Measurements from ENCODE around the gene GMCL1.
A peak's percentile ranks its signal among the peaks of the same experiment; 100 is the strongest.
"Not testable (repeated sequence)": the region's sequence is repeated elsewhere in the genome, so short reads cannot be mapped to it uniquely, and the experiment has no call there.

GMCL1 gene

DNA sequence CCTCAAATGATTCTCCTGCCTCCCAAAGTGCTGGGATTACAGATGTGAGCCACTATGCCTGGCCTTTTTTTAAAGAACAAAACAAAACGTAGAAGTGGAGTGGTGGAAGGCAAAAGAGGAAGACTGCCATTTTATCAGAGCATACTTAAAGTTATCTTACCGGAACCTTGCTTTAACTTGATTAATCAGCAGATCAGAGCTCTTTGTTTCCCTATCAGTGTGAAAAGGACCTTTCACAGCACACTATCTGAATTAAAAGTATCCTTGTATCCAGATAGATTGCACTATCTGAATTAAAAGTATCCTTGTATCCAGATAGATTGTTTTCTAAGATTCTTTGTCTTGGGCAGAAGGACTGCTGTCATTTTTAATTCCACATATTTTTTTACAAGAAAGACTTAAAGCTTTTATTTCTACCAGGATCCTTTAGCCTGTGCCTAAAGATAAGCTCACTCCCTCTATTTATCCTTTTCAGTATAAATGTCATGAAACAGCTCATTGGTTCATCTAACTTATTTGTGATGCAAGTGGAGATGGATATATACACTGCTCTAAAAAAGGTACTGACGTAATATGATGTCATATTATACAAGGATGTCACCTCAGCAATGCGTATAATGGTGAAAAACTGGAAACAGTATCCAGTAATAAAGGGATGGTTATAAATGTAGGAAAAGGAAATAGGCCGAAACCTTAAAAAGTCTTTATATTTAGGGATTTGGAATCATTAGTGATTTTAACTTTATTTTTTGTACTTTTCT is 17.8 kb downstream of the GMCL1 start:
- no peak for DNase-seq (ENCODE audit: low read depth in 2 of 2, low spot score in 1 of 2)

DNA sequence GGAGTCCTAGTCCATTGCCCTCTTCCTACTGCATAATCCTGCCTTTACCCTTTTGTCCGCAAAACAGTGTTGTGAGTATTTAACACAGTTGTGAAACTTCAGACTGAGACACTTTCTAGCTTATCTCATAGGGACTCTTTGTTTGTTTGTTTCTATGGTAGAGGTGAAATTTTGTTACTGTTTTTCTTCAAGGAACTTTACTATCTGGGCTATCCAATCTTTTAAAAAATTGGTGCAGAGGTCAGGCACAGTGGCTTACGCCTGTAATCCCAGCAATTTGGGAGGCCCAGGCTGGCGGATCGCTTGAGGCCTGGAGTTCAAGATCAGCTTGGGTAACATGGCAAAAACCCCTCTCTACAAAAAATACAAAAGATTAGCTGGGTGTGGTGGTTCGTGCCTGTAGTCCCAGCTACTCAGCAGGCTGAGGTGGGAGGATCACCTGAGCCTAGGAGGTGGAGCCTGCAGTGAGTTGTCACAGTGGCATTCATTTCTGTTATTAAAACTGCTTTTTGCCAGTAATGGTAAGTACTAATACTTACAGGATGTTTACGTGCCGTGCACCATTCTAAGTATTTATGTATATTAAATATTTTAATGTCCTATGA is 18.8 kb downstream of the GMCL1 start:
- no peak for DNase-seq (ENCODE audit: low read depth in 2 of 2, low spot score in 1 of 2)

DNA sequence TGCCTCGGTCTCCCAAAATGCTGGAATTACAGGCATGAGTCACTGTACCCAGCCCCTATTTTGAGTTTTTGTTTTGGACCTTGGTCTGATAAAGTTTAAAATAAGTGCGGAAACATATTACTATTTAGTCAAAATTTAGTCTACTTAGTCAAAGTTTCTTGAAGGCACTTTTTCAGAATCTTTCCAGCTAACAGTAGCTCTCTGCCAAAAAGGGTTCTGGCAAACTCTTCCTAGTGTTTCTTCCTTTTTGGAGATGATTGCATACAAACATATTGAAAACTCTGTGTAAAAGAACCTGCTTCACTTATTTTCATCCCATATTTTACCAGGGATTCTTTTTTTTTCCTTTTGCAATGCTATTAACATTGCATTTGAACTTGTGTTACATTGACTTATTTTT is 28.8 kb downstream of the GMCL1 start:
- DNase-seq (ENCODE audit: low read depth in 2 of 2, low spot score in 1 of 2) = no peak

DNA sequence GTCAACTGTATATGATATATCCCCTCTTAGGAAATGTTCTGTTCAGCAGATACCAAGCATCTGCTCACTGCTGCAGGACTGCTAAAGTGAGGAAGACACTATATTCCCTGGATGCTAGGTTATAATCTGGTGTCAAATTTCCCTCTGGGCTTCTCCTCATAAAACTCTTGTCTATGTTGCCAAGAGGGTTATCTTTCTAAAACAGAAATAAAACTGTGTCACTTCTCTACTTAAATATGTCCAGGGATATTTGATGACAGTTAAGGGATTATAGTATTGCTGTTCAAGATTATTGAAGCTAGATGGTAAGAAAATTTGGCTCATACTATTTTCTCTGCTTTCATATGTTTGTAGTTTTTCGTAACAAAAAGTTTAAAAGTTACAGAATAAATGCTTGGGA is 33.8 kb downstream of the GMCL1 start:
- DNase-seq (ENCODE audit: low read depth in 2 of 2, low spot score in 1 of 2) = no peak

DNA sequence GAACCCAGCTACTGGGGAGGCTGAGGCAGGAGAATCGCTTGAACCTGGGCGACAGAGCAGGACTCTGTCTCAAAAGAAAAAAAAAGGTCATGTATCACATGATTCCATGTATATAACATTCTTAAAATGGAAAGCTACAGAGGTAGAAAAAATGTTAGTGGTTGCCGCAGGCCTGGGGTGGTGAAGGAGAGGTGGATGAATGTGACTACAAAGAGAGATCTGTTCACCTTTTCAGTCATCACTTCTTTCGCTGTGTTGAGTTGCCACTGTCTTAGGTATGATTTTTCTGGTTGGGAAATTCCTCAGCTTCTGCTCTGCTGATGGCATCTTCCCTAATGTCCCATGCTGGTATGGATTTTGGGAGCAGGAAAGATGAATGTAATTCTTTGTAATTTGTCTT is 59.0 kb downstream of the GMCL1 start:
- DNase-seq (ENCODE audit: low read depth in 2 of 2, low spot score in 1 of 2) = no peak

DNA sequence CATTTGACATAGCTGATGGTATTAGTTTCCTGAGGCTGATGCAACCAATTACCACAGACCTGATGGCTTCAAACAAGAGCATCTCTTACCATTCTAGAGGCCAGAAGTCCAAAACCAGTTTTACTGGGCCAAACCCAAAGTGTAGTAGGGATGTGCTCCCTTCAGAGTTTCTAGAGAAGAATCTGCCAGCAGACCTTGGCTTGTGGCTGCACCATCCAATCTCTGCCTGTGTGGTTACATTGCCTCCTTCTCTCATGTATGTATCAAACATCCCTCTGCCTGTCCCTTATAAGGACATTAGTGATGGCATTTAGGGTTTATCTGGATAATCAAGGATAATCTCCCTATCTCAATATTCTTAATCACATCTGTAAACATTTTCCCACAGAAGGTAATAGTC is 59.8 kb downstream of the GMCL1 start:
- no peak for DNase-seq (ENCODE audit: low read depth in 2 of 2, low spot score in 1 of 2)

DNA sequence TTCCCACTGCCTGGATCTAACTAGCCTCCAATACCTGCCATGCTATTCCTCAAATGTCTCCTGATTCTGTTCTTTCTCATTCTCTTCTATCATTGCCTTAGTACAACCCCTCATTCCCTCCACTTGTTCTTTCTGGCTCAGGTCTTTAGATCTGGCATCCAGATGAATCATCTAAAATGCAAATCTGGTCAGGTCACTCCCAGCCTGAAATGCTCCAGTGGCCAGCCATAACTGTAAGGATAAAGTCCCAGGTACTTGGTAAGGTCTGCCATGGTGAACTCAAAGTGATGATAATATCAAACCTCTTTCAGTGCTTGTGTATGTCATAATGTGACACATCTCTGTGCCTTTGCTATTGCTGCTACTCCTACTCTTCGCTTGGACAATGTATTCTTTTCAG is 61.4 kb downstream of the GMCL1 start:
- DNase-seq (ENCODE audit: low read depth in 2 of 2, low spot score in 1 of 2) = no peak

DNA sequence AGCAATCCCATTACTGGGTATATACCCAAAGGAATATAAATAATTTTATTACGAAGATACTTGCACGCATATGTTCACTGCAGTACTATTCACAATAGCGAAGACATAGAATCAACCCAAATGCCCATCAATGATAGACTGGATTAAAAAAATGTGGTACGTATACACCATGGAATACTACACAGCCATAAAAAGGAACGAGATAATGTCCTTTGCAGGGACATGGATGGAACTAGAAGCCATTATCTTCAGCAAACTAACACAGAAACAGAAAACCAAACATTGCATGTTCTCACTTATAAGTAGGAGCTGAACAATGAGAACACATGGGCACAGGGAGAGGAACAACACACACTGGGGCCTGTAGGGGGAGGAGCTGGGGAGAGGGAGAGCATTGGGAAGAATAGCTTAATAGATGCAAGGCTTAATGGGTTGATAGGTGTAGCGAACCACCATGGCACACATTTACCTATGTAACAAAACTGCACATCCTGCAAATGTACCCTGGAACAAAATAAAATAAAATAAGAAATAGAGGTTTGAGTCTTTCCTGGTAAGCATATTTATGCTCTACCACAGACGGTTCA is 63.5 kb downstream of the GMCL1 start:
- not testable (repeated sequence) for DNase-seq (ENCODE audit: low read depth in 2 of 2, low spot score in 1 of 2)

DNA sequence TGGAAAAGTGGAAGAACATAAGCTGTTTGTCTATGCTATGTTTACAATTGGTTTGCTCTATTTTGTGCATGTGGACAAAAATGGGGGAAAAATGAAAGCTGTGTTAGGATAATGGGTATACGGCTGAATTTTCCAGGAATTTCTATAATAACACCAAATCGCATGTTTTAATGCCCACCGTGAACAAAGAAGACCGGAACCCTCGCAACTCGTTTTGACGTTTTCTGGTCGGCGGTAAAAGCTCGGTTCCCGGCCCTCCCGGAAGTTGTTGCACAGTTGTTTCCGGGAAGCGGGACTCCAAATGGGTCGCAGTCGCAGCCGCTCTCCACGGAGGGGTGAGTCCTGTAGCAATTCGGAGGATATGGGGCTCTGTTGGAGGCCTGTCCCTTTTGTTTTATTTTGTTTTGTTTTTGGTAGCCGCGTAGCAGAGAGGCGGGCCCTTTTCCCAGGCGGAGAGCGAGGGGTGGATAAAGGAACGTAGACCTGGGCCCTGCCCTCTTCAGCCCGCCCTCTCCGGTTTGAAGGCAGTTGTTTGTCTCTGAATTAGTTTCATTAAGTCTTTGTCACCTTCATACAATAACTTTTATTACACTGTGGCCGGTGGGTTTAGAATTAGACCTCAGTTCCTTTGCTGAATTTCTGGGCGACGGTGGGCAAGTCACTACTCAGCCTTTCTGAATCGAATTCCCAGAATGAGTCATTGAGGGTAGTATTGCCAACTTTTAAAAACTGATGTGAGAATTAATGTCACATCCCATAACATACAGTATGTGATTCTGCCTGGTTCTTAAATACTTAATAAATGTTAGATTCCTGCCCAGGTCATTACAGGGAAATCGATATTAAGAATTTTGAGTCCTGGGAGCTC is 64.5 kb downstream of the GMCL1 start, which contains the start of gene SNRNP27:
Gene SNRNP27, plus strand, starts transcription at position 273 of the 868 bp plus-strand sequence. Its CDS starts 29 bp downstream, at position 302.
- peak; percentile 46 to 64 for DNase-seq (ENCODE audit: low read depth in 2 of 2, low spot score in 1 of 2)

DNA sequence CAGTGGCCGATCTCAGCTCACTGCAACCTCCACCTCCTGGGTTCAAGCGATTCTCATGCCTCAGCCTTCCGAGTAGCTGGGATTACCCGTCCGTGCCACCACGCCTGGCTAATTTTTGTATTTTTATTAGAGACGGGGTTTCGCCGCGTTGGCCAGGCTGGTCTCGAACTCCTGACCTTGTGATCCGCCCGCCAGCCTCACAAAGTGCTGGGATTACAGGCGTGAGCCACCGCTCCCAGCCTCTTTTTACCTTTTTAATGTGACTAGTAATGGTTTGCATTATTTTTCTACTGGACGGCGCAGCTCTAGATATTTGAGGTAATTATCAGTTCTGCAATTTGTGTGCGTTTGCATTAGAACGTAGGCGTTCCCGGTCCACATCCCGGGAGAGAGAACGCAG is 65.3 kb downstream of the GMCL1 start:
- DNase-seq (ENCODE audit: low read depth in 2 of 2, low spot score in 1 of 2) = not testable (repeated sequence)

DNA sequence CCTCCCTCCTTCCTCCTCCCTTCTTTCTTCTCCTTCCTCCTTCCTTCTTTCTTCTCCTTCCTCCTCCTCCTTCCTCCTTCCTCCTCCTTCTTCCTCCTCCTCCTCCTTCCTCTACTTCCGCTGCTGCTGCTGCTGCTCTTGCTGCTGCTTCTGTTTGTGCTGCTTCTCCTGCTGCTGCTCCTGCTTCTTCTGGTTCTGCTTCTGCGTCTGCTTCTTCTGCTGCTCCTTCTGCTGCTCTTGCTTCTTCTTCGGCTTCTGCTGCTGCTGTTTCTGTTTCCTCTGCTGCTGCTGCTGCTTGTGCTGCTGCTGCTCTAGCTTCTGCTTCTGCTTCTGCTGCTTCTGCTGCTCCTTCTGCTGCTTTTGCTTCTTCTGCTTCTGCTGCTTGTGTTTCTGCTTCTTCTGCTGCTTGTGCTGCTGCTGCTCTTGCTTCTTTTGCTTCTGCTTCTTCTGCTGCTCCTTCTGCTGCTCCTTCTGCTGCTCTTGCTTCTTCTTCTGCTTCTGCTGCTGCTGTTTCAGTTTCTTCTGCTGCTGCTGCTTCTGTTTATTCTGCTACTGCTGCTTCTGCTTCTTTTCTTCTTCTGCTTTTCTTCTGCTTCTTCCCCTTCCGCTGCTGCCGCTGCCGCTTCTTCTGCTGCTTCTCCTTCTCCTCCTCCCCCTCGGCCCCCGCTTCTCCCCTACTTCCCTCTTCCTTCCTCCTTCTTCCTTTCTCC is 72.9 kb downstream of the GMCL1 start:
- no peak for DNase-seq (ENCODE audit: low read depth in 2 of 2, low spot score in 1 of 2)

DNA sequence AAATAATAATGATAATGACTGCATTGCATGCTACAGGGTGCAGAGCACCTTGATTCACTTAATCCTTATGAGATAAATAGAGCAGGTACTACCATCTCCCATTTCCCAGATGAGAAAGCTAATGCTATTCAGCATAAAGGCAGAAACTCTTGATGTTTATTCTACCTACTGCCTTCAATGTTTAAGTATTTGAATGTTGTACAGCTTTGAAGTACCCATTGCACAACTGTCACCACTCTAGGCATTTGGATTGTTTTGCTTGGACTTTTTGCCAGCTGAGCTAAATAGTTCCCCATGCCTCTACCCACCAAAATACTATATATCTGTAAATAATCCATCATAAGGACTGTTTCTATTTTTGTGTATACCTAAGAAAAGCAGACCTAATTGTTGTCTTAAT is 77.8 kb downstream of the GMCL1 start:
- DNase-seq (ENCODE audit: low read depth in 2 of 2, low spot score in 1 of 2) = no peak

DNA sequence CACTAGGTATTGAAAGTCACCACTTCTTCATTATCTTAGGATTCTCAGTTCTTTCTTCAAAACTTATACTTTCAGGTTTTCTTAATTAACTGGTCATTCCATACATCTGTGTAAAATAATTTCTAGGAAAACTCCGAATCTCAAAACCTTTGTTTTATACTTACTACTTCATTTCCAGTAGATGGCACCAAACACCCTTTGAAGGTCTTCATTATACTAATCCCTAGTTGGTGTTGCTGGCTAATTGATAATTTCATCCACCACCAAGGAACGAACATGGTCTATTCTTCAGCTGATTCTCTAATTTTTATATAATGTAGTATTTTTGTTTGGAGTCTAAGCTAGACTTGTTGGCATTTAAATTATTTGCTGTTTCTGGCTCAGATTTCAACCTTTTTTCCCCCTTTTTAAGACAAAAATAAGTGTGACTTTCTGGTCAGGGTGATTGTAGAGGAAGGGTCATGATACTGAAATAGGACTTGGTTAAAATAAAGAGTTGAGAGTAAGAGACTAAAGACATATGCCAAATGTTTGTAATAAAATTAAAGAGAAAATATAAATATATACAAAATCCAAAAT is 82.6 kb downstream of the GMCL1 start:
- no peak for DNase-seq (ENCODE audit: low read depth in 2 of 2, low spot score in 1 of 2)

DNA sequence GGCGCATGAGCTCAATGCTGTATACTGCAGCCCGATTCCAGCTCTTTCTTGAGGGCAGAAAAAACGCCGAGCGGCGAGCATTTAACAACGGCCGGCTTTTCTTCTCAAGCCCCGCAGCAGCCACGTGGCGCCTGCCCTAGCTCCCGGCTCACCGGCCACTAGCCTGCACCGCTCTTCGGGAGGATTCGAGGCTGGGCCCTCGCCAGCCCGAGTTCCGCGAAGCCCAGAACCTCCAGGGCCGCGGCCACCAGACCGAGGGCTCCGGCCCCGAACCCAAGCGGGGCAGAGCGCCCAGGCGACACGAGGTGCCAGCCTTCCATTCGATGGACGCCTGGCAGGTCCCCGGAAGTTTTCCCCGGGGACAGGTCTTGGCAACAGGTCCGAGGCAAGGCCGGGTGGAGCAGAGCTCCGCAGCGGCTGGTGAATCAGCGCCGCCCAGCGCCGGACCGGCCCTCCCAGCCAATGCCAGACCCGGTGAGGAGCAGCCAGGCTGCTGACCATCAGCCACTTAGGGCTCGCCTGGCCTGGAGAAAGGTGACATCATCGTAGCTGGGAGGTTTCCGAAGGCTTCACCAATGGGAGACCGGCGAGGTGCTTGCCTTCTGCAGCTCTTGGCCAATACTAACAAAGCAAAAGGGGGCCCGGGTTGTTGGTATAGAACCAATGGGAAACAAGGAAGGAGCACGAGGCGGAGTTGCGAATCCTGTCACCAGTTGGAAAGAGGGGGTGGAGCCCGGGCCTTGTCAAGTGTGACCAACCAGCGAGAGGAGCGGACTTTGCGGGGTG is 84.9 kb downstream of the GMCL1 start:
- DNase-seq (ENCODE audit: low read depth in 2 of 2, low spot score in 1 of 2) = peak in 1 of 2 donors; percentile 97

DNA sequence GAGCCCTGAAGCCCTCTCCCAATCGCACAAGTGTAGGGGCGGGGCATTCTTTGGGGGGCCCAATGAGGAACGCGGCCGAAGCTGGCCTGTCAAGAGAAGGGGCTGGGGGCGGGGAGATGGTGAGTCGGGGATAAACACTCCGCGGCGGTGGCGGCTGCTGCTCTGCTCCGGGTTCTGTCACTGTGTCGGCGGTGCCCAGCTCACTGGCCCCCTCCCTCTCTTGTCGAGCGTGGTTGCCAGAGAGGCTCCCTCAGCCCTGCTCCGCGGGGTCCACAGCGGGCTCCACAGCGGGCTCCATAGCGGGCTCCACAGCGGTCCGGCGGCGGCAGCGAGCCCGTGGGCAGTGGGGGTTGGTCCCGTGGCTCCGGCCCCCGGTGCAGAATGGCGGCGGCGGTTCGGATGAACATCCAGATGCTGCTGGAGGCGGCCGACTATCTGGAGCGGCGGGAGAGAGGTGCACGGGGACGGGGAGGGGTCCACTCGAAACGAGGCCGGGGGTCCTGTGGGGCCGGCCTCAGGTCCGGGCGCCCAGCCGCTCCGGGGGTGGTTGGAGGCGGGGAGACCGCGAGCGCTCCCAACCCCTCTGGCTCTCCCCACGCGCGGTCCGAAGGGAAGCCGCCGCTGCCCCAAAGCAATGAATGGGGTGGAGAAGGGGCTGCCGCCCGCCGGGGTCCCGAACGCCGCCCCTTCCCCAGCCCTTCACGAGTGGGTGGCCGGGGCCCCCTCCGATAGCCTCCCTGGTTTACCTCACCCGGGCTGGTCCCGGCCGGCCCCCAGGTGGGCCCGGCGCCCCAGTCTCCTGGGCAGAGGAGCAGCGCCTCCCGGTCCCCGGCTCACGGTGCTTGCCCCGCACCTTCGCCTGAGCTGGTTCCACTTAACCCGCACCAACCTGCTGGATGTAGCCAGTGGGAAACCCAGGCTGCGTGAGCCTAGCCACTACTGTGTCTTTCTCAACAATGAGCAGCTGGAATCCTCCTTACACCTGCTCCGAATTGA is 85.8 kb downstream of the GMCL1 start, which contains the start of gene MXD1:
Gene MXD1, plus strand, starts transcription at position 160 of the 996 bp plus-strand sequence. Its CDS starts 222 bp downstream, at position 382.
- peak in 1 of 2 donors; percentile 100 for DNase-seq (ENCODE audit: low read depth in 2 of 2, low spot score in 1 of 2)

DNA sequence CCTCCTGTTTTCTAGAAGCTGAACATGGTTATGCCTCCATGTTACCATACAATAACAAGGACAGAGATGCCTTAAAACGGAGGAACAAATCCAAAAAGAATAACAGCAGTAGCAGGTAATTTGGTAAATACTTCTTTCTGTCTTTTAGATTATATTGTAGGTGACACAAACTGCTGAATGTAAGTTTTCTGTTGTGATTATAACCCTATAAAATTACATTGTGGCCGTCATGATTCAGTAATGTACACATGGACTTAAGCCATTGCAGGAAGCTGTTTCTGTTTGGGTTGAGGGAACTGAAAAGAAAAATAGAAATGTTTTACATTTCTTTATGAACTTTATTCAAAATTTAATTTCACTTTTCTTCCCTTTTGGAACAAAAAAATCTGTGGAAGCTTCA is 86.6 kb downstream of the GMCL1 start:
- DNase-seq (ENCODE audit: low read depth in 2 of 2, low spot score in 1 of 2) = no peak

DNA sequence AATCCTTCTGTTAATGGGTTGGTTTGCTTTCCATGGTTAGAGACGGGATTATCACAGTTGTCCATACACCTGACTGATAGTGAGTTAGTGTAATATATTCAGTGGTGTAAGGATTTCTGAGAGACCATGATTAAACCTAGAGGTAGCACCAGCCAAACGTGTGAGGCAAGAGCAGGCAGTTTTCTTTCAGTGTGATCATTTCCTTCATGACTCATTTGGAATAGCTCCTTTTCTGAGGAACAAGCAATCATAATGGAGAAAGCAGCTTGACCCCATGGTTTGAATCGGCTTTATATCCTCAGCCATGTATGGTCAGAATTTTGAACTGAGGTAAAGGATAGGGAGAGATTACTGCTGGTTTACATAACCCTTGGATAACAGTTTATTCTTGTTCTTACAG is 88.4 kb downstream of the GMCL1 start:
- DNase-seq (ENCODE audit: low read depth in 2 of 2, low spot score in 1 of 2) = no peak

DNA sequence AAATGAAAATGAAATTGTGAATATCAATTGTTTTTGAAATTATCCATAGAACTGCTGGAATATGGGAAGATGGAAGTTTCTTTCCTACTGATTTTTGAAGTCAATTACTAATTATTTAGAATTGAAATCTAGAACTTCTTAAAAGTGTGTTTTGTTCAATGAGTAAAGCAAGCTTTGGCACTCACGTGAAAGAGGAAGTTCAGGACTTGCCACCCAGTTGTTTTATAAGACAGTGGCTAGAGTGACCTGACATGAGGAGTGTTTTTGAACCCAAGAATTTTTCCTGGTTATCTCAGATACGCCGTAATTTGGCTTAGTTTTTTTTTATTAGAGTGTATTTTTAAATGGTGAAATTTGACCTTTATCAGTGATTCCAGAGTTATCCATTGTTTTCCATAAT is 88.9 kb downstream of the GMCL1 start:
- no peak for DNase-seq (ENCODE audit: low read depth in 2 of 2, low spot score in 1 of 2)
